GM23338 (cell line): ENCODE measurements around the gene SEZ6. TPM values are rescaled to one million over a fixed set of nuclear protein-coding genes. Genes with fewer than 3 reads are reported as not detected.
A peak's percentile ranks its signal among the peaks of the same experiment; 100 is the strongest.

Experiments used
- ATAC-seq: fragments of 200-7000 bp; cut with Tn5 transposase; 3 replicates; pipeline ENCODE4 v1.9.1; 2020
- DNase-seq: peaks from one replicate; pipeline ENCODE4 v3.0.0-alpha.2; 2015; ENCODE audit warnings: low spot score
- H2AFZ ChIP-seq: fragments of 200-600 bp; sonication (generic); 2 replicates; pipeline ENCODE4 v1.8.0; 2016; ENCODE audit warnings: antibody characterized with exemption, mild to moderate bottlenecking, moderate library complexity
- H3F3A ChIP-seq: fragments of 200-600 bp; sonication (generic); replicated peaks from 2 replicates; pipeline ENCODE4 v1.8.0; 2017; ENCODE audit warnings: antibody characterized with exemption, mixed run types, low read depth
- H3K27ac ChIP-seq: fragments of 200-600 bp; sonication (generic); 2 replicates; pipeline ENCODE4 v1.6.1; 2016; ENCODE audit warnings: low read depth
- H3K27me3 ChIP-seq: fragments of 200-600 bp; sonication (generic); 2 replicates; pipeline ENCODE4 v1.8.0; 2016; ENCODE audit warnings: mild to moderate bottlenecking, mixed run types, moderate library complexity; ENCODE audit not compliant: insufficient read depth
- H3K36me3 ChIP-seq: fragments of 200-600 bp; sonication (generic); 2 replicates; pipeline ENCODE4 v1.8.0; 2016; ENCODE audit warnings: mild to moderate bottlenecking; ENCODE audit not compliant: insufficient read depth
- H3K4me1 ChIP-seq: fragments of 200-600 bp; sonication (generic); 2 replicates; pipeline ENCODE4 v1.8.0; 2016; ENCODE audit warnings: mild to moderate bottlenecking, moderate library complexity; ENCODE audit not compliant: insufficient read depth
- H3K4me2 ChIP-seq: fragments of 200-600 bp; sonication (generic); 2 replicates; pipeline ENCODE4 v1.7.1; 2017; ENCODE audit warnings: mixed run types
- H3K4me3 ChIP-seq: fragments of 200-600 bp; sonication (generic); 2 replicates; pipeline ENCODE4 v1.6.1; 2016; ENCODE audit warnings: mixed run types
- H3K79me2 ChIP-seq: fragments of 200-600 bp; sonication (generic); replicated peaks from 2 replicates; pipeline ENCODE4 v1.8.0; 2017; ENCODE audit warnings: mild to moderate bottlenecking; ENCODE audit not compliant: insufficient read depth
- H3K9me2 ChIP-seq: fragments of 200-600 bp; sonication (generic); 2 replicates; pipeline ENCODE4 v1.8.0; 2017; ENCODE audit not compliant: insufficient read depth
- H4K20me1 ChIP-seq: fragments of 200-600 bp; sonication (generic); replicated peaks from 2 replicates; pipeline ENCODE4 v1.8.0; 2017; ENCODE audit warnings: mild to moderate bottlenecking; ENCODE audit not compliant: insufficient read depth
- H3K27ac Mint-ChIP-seq: 2 replicates; pipeline ENCODE4 v1.8.0; 2020; ENCODE audit warnings: inconsistent platforms, mild to moderate bottlenecking, moderate library complexity, mixed read lengths
- H3K27me3 Mint-ChIP-seq: 3 replicates; pipeline ENCODE4 v1.8.0; 2022; ENCODE audit warnings: low read depth, mild to moderate bottlenecking, moderate library complexity, mixed read lengths, inconsistent platforms; ENCODE audit not compliant: insufficient read depth, poor library complexity
- H3K36me3 Mint-ChIP-seq: 3 replicates; pipeline ENCODE4 v1.8.0; 2021; ENCODE audit warnings: low read depth, mild to moderate bottlenecking, inconsistent platforms, moderate library complexity, mixed read lengths
- H3K4me1 Mint-ChIP-seq: 3 replicates; pipeline ENCODE4 v1.8.0; 2020; ENCODE audit warnings: mild to moderate bottlenecking, inconsistent platforms, mixed read lengths
- H3K4me3 Mint-ChIP-seq: 3 replicates; pipeline ENCODE4 v1.8.0; 2021; ENCODE audit warnings: moderate library complexity, mild to moderate bottlenecking, inconsistent platforms, mixed read lengths
- H3K9me3 Mint-ChIP-seq: 3 replicates; pipeline ENCODE4 v1.8.0; 2020; ENCODE audit warnings: moderate library complexity, mild to moderate bottlenecking, inconsistent platforms, mixed read lengths
- CREB1 ChIP-seq: fragments of 250-450 bp; sonication (Bioruptor Pico); IDR thresholded peaks from 2 replicates; pipeline ENCODE4 v1.5.0; 2020; ENCODE audit warnings: low read depth, mild to moderate bottlenecking, moderate library complexity
- EZH2phosphoT487 ChIP-seq: fragments of 200-600 bp; sonication (generic); IDR thresholded peaks from one replicate; pipeline ENCODE4 v1.8.1; 2018; ENCODE audit warnings: antibody characterized with exemption; ENCODE audit not compliant: unreplicated experiment
- JUNB ChIP-seq: IDR thresholded peaks from one replicate; pipeline ENCODE4 v1.6.1; 2016; ENCODE audit warnings: antibody characterized with exemption; ENCODE audit not compliant: unreplicated experiment
- POLR2AphosphoS5 ChIP-seq: IDR thresholded peaks from 2 replicates; pipeline ENCODE4 v1.6.1; 2016; ENCODE audit warnings: antibody characterized with exemption, low read depth
- STAT1 ChIP-seq: IDR thresholded peaks from one replicate; pipeline ENCODE4 v1.6.1; 2016; ENCODE audit warnings: antibody characterized with exemption; ENCODE audit not compliant: unreplicated experiment
- ZNF114 ChIP-seq: fragments of 250-450 bp; sonication (Bioruptor Pico); IDR thresholded peaks from 2 replicates; pipeline ENCODE4 v1.5.0; 2020; ENCODE audit warnings: mild to moderate bottlenecking, moderate library complexity
- ZNF331 ChIP-seq: fragments of 250-450 bp; sonication (Bioruptor Pico); IDR thresholded peaks from 2 replicates; pipeline ENCODE4 v1.5.0; 2020; ENCODE audit warnings: low read depth, mild to moderate bottlenecking, moderate library complexity
- ZNF462 ChIP-seq: fragments of 250-450 bp; sonication (Bioruptor Pico); IDR thresholded peaks from 2 replicates; pipeline ENCODE4 v1.5.0; 2020; ENCODE audit warnings: mild to moderate bottlenecking, moderate library complexity
- polyA plus RNA-seq: library from polyadenylated mRNA; unstranded; fragments of >200 nt; fragmentation: Nextera tagmentation; extraction: Ambion mirVana; gene quantifications from 2 replicates; pipeline ENCODE4 v1.2.1, GENCODE V29; 2016
- total RNA-seq: library from RNA; depleted of rRNA; stranded (reverse); fragments of >200 nt; shearing (Covaris generic); gene quantifications from 2 replicates; pipeline ENCODE4 v1.2.3, GENCODE V29; 2014
- TF ChIP-seq, protein P1 (sequence below), 2 experiments: fragments of 200-600 bp in 1 of 2; sonication (generic) in 1 of 2; conservative IDR thresholded peaks; 2 replicates each; pipeline versions ENCODE4 v1.5.1 to v1.6.1; 2016 to 2017; ENCODE audit warnings: antibody characterized with exemption in 2 of 2, low read depth in 2 of 2, mild to moderate bottlenecking in 2 of 2, moderate library complexity in 1 of 2
- TF ChIP-seq, protein P2 (sequence below): IDR thresholded peaks from 2 replicates; pipeline ENCODE4 v1.6.1; 2016; ENCODE audit warnings: antibody characterized with exemption

SEZ6 gene
- total and polyA plus RNA-seq, 2 experiments from 2014 or later, result 1.0 to 6.5 TPM

- H3K27me3 ChIP-seq, result no peaks in the 10 kb centered on the region
- Mint-ChIP-seq H3K4me1 (peaks cover 17% of the 10 kb centered on the region), H3K27me3 (peaks cover 4% of the 10 kb centered on the region), H3K27ac (no peak overlapping the region), H3K36me3 (no peaks in the 10 kb centered on the region), H3K4me3 (no peak overlapping the region), H3K9me3 (no peaks in the 10 kb centered on the region)
- no peak overlapping the region for H3K4me3 ChIP-seq
- no peaks in the 10 kb centered on the region for H3K9me2 ChIP-seq
- no peak overlapping the region for H2AFZ ChIP-seq
- ATAC-seq (no peak), DNase-seq (no peak)
- no peak overlapping the region for H3K27ac ChIP-seq
- H3K4me1 ChIP-seq, result peaks cover 7% of the 10 kb centered on the region; the same call in 1 of the 2 replicates
- H3K4me2 ChIP-seq, result no peak overlapping the region
- no peaks in the 10 kb centered on the region for H4K20me1 ChIP-seq
- no peaks in the 10 kb centered on the region for H3K36me3 ChIP-seq
- 0 out of 2 replicates have a peak, but pooled peaks cover 10% of the 10 kb centered on the region for H3F3A ChIP-seq
- no peak for TF ChIP-seq ZNF331 (CRISPR knock-in tag)
- TF ChIP-seq, protein P1, sequence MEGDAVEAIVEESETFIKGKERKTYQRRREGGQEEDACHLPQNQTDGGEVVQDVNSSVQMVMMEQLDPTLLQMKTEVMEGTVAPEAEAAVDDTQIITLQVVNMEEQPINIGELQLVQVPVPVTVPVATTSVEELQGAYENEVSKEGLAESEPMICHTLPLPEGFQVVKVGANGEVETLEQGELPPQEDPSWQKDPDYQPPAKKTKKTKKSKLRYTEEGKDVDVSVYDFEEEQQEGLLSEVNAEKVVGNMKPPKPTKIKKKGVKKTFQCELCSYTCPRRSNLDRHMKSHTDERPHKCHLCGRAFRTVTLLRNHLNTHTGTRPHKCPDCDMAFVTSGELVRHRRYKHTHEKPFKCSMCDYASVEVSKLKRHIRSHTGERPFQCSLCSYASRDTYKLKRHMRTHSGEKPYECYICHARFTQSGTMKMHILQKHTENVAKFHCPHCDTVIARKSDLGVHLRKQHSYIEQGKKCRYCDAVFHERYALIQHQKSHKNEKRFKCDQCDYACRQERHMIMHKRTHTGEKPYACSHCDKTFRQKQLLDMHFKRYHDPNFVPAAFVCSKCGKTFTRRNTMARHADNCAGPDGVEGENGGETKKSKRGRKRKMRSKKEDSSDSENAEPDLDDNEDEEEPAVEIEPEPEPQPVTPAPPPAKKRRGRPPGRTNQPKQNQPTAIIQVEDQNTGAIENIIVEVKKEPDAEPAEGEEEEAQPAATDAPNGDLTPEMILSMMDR (conservative IDR thresholded peaks at IDR 0.05; ENCODE audit: low read depth in 2 of 2), result no peak
- no peaks in the 10 kb centered on the region for H3K79me2 ChIP-seq
Measured at GRCh38 chr17:28957277-28957991, 48.4 kb downstream of the SEZ6 start.

DNA sequence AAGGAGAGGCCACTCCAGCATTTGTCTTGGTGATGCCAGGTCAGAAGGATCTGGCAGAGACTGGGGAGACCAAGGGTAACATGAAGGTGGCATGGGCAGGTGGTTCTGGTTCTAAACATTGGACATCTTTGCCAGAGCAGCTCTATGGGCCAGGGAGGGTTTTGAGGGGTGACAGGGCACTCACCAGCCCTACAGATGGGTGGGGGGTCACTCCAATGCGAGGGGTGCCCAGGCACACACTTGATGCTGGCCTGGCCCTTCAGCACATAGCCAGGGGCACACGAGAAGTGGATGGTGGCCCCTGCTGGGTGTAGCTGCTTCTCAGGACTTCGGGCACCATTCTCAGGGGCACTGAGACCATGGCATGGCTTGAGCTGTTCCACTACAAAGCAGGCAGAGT is 49.0 kb downstream of the SEZ6 start:
- Histone ChIP-seq H3F3A (0 out of 2 replicates have a peak, but pooled peaks cover 10% of the 10 kb centered on the region), H4K20me1 (no peaks in the 10 kb centered on the region), H3K4me2 (no peak overlapping the region), H3K4me3 (no peak overlapping the region), H3K27me3 (no peaks in the 10 kb centered on the region), H3K79me2 (no peaks in the 10 kb centered on the region), H3K27ac (no peak overlapping the region), H3K9me2 (no peaks in the 10 kb centered on the region), H3K36me3 (no peaks in the 10 kb centered on the region), H3K4me1 (peaks cover 7% of the 10 kb centered on the region; the same call in 1 of the 2 replicates), H2AFZ (no peak overlapping the region)
- Mint-ChIP-seq H3K4me3 (no peak overlapping the region), H3K27me3 (peaks cover 3% of the 10 kb centered on the region), H3K27ac (peak overlapping the region; percentile 70; the same call in 1 of the 2 replicates), H3K36me3 (no peaks in the 10 kb centered on the region), H3K9me3 (no peaks in the 10 kb centered on the region), H3K4me1 (peaks cover 15% of the 10 kb centered on the region)
- ATAC-seq (no peak), DNase-seq (no peak)
- TF ChIP-seq ZNF114, result no peak
- no peak for TF ChIP-seq JUNB
- TF ChIP-seq POLR2AphosphoS5, result no peak
- TF ChIP-seq, protein P2, sequence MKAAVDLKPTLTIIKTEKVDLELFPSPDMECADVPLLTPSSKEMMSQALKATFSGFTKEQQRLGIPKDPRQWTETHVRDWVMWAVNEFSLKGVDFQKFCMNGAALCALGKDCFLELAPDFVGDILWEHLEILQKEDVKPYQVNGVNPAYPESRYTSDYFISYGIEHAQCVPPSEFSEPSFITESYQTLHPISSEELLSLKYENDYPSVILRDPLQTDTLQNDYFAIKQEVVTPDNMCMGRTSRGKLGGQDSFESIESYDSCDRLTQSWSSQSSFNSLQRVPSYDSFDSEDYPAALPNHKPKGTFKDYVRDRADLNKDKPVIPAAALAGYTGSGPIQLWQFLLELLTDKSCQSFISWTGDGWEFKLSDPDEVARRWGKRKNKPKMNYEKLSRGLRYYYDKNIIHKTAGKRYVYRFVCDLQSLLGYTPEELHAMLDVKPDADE, result no peak
- no peak for TF ChIP-seq EZH2phosphoT487
- TF ChIP-seq, protein P1 (conservative IDR thresholded peaks at IDR 0.05; ENCODE audit: low read depth in 2 of 2), result no peak
- TF ChIP-seq STAT1, result no peak
- TF ChIP-seq CREB1 (CRISPR knock-in tag), result no peak
- TF ChIP-seq ZNF462 (CRISPR knock-in tag), result no peak
